AG08395 (cell line): Measurements from ENCODE around the gene SMG1.
"Not testable (repeated sequence)": the region's sequence is repeated elsewhere in the genome, so short reads cannot be mapped to it uniquely, and the experiment has no call there.

ENCODE experiments used
- DNase-seq: peaks from one replicate; pipeline ENCODE4 v3.0.0; 2012; ENCODE audit warnings: mixed read lengths, low spot score

SMG1 gene

DNA sequence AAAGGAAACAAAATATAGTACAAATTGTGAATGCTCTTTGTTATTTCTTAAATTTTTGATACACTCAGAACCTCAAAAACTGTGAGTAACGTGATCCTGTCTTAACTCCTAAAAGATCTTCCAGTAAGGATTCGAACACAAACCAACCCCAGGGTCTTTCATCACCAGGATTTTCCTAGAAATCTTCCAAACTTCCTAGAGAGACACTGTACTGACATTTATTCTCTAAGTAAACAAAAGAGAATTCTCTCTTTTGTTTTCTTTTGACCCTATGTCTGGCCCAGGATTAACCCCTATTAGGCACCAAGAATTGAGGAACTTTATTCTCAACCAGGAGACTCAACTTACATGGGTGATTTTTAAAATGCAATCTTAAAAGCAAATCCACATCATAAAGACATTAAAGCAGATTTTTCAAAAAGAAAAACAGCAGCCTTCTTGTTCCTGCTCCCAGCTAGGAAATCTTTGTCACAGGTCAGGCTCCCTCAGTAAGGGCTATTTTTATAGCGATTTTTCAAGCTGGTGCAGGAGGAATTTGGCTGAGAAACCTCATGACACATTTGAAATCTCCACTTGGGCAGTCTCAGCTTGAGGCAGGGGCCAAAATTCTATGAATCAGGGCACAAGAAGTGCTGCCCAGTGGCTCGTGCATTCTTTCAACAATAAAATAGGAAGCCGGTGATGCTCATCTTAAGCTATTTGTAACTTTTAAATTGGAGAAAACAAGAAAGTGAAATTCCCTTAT, 6.2 kb upstream of the SMG1 start:
- DNase-seq, result peak; percentile 68

DNA sequence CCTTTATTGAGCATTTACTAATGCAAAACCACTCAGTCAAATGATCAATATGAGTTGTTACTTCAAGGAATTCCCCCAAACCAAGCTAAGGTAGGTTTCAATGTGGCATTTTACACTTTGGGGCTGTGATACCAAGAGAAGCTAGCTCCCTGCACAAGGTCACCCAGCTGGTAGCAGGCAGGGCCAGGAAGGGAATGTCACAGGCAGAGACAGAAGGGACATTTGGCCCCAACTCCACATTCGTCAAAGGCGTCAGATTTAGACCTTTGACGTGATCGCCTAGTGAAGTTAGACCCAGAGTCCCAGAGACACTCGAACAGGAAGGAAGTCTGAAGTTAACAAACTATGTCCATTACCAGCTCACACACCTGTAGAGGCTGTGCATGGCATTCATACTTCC, 5.5 kb upstream of the SMG1 start:
- no peak for DNase-seq

DNA sequence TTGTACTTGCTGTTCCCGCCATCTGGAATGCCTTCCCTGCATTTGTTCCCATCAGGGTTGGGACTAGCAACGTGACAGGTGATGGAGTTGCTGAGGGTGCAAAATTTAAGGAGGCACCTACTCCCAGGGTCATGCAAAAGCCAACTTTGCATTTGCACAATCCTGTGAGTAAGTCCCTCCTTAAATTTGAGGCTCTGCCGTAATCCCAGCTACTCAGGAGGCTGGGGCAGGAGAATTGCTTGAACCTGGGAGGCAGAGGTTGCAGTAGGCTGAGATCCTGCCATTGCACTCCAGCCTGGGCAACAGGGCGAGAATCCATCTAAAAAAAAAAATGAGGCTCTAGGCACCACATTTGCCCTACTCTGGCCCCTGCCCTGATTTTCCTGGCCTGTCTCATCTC, 3.9 kb upstream of the SMG1 start:
- DNase-seq, result not testable (repeated sequence)

DNA sequence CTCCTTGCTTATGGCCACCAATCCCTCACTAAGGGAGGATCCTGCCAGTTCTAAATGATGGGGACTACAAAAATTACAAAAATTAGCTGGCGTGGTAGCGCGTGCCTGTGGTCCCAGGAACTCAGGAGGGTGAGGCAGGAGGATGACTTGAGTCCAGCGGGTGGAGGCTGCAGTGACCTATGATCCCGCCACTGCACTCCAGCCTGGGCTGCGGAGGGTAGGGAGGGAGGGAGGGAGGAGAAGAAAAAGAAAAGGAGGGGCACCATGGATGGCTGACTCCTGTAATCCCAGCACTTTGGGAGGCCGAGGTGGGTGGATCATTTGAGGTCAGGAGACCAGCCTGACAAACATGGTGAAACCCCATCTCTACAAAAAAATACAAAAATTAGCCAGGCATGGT, 1.9 kb upstream of the SMG1 start:
- not testable (repeated sequence) for DNase-seq

DNA sequence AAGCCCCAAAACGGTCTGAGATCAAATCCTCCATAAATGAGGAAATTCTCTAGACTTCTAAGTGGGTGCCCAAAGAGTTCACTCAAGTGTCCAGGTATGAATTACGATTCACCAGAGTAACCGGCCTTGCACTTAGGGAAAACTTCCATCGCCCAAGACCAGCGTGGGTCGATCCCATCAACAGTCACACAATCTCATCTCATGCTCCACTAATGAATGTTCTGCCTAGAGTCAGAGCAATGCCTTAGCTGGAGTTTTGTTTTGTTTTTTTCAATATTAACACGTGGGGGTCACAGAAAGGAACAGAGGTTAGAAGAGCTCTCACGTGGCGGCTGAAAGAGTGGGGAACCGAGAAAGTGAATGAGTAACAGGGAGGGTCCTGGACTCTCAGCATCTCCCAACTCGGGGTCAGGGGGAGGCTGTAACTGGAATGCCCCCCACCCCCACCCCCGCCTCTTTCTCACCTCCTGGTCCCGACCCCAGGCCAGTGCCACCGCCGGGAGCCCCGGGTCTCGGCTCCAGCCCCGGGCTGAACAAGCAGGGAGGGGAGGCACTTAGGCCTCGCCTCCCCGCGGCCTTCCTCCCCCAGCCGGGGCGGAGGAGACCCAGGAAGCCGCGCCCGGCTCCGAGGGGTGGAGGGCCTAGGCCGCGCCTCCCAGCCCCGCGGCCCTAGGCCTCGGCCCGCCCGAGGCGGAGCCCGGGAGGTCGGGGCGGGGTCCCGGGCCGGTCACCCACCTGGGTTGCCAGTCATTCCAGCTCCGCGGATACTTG, 808 bp downstream of the SMG1 start:
- DNase-seq, result peak; percentile 7

DNA sequence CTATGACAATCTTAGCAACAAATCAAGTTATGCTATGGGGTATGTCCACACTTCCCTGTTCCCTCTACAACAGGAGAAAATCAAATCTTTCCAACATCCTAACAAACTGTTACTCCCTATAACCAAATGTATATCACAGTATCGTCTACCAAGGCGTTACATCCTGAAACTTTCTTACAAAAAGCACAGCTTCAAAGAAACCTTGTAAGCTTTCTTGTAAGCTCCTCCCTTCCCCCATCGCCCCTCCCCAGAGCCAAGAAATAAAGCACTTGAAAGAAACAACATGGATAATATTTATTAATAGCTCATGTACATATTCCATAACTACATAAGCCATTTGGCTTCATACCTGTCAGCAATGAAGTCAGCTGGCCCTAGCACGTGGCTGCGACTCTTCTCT, 2.3 kb downstream of the SMG1 start:
- not testable (repeated sequence) for DNase-seq

DNA sequence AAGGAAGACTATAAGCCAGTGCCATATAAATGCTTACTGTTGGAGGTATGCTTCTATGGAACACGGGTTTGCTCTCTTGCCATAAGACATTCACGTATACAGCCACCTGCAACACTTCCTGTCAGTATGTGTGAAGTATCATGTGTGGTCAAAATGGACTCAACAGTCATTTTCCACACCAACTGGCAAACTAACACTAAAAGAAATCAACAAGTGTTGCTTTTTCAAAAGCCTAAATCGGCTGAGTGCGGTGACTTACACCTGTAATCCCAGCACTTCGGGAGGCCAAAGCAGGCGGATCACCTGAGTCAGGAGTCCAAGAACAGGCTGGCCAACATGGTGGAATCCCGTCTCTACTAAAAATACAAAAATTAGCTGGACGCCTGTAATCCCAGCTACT, 3.1 kb downstream of the SMG1 start:
- not testable (repeated sequence) for DNase-seq

DNA sequence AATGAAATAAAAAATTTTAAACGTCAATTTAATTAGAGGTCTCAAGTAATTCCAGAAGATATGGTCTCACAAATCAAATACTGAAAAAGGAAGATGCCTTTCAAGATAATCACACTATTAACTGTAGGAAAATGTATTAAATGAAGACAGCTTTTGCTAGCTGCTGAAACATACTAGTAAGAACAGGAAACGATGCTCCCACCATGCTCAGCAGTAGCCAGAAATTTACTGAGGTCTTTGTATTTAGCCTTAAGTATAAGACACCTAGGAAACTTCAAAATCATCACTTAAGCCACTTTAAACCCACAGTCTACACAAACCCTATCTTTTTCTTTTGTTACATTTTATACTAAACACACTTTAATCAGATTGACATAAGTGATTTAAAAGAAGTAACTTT, 16.6 kb downstream of the SMG1 start:
- not testable (repeated sequence) for DNase-seq

DNA sequence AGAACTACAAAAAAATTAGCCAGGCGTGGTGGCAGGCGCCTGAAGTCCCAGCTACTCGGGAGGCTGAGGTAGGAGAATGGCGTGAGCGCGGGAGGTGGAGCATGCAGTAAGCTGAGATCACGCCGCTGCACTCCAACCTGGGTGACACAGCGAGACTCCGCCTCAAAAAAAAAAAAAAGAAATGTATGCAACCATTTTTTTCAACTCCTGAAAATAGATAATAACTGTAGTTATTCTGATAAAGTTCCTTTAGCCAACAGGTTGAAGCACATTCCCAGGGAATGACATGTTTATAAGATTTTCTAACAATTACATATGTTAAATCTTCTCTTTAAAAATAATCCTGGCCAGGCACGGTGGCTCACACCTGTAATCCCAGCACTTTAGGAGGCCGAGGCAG, 17.5 kb downstream of the SMG1 start:
- not testable (repeated sequence) for DNase-seq

DNA sequence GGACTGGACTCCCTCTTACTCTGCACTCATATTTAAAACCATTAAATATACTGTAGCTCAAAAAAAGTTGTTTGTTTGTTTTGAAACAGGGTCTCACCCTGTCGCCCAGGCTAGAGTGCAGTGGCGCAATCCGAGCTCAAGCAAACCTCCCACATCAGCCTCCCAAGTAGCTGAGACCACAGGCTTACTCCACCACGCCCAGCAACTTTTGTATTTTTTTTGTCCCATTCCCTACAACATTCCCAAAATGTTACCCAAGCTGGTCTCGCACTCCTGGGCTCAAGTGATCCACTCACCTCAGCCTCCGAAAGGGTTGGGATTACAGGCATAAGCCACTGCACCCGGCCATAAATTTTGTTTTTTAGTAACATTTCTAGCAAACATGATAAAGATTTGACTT, 23.4 kb downstream of the SMG1 start:
- not testable (repeated sequence) for DNase-seq

DNA sequence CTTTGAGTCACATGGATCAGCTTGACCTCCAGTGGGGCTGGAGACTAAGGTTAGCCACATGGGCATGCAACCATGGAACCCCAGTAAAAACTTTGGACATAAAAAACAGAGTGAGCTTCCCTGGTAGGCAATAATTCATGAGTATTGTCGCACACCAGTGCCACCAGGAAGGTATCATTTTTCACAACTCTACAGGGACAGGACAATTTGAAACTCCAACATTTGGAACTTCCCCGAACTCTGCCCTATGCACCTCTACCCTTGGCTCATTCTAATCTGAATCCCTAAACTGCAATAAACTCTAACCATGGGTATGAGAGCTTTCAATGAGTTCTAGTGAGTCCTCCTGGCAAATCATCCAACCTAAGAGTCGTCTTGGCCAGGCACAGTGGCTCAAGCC, 24.2 kb downstream of the SMG1 start:
- not testable (repeated sequence) for DNase-seq

DNA sequence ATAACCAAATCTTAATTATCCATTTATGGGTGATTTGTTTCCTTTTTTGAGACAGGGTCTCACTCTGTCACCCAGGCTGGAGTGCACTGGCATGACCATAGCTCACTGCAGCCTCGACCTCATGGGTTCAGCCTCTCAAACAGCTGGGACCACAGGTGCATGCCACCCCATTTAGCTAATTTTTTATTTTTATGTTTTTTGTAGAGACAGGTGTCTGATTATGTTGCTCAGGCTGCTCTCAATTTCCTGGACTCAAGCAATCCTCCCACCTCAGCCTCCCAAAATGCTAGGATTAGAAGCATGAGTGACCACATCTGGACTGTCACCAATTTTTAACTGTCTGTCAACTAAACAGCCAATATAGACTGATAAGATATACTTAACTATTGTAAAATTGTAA, 25.0 kb downstream of the SMG1 start:
- DNase-seq, result not testable (repeated sequence)

DNA sequence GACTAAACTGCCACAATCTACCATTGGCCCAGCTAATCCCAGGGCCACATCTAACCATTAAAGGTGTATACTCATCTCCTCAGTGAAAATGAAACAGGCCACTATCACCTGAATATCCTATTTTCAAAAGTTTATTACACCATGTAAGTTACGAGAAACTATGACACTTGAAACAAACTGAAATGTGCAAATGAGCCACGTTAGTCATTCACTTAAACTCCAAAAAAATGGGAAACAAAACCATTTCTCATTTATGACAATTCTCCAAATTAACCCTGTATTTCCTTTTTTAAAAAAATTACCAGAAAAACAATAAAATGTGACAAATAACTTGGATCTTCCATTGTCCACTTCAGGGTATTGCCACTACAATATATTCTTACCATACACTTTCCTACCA, 41.8 kb downstream of the SMG1 start:
- DNase-seq, result not testable (repeated sequence)

DNA sequence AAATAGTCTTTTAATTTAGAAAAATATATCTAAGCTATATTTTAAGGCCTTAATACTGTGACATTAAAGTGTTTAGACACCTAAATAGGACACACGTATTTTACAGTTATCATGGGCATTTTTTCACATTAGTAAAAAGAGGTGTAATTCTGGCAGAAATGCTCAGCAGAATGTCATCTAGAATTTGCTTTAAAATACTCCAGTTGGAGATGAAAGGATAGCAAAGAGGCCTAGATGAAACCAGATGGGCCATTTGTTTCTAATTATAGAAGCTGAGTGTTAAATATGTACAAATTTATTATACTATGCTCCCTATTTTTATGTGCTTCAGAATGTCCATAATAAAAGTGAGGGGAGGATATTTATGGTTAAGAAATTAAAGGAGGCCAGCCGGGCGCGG, 48.5 kb downstream of the SMG1 start:
- DNase-seq, result not testable (repeated sequence)

DNA sequence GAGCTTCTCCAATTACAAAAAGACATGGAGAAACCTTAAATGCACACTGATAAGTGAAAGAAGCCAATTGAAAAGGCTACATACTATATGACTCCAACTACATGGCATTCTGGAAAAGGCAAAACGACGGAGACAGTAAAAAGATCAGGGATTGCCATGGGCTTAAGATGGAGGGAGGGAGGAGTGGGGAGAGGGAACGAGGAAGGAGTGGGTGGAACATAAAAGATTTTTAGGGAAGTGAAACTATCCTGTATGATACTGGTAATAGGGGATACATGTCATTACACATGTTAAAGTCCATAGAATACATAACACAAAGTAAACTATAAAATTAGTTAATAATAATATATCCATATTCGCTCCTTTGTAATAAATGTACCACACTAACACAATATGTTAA, 48.9 kb downstream of the SMG1 start:
- DNase-seq, result not testable (repeated sequence)

DNA sequence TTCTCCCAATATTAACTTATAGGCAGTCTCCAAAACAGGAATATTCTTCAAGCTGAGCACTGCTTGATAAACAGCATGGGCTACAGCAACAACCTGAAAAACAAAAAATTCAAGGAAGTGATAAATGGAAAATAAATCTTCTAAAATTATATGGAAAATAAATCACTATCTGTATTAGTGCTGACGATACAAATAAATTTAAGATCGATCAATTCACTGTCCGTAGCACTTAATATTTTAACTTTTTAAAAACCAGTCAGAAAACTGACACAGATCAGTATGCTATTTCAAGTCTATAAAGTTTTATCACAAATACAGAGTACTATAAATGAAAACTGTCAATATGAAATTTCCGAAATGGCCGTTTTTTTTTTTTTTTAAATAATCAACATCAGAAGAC, 49.9 kb downstream of the SMG1 start:
- not testable (repeated sequence) for DNase-seq

DNA sequence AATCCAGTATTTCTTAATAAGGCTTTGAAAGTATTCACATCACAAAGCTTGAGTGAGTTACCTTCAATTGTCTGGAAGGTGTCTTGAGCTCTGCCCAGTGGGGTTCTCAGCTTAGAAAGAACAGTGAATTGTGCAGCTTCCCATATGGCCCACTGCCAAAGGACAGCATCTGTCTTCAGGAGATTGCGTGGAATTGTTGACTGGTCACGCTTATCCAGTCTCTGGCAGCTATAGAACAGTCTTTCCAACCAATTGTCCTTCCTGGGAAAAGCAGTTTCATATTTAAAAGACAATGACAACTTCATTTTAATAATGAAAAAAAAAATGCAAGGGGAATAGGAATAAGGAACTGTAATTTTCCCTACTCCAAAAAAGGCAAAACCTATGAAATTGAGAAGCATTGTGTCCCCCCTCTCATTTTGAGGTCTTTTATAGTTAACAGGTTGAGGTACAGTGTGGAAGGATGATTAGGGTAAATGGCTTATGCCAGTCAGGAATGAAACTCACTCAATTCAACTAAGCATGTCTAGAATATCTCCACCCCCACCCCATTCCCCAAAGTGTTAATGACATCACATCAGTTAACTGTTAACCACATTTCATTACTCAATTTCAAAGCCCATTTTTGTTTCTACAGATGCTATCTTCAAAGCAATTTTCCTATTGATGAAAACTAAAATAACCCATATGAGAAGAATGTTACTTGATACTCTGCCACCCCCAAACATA, 57.0 kb downstream of the SMG1 start:
- DNase-seq, result not testable (repeated sequence)

DNA sequence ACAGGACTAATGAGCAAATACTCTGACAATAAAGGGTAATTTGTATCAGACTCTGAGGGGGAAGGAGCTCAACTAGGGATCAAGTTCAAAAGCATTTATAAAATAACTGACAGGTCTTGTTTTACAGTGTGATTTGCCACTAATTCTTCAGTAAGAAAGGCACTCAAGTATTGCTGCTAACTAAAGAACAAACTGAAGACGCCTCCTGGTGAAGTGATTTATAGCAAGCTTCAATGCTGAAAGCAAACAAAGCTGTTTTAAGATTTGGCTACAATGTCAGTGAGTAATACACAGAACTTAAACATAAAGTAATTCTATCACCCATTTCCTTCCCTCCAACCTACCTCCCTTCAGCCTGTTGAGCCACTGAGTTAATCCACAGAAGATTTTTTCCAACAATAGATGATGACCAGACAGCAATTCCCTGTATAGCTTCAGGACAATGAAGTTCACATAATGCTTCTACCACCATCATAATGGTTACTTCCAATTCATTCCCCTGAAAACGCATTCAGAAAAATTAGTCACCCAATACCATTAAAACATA, 59.9 kb downstream of the SMG1 start:
- DNase-seq, result not testable (repeated sequence)

DNA sequence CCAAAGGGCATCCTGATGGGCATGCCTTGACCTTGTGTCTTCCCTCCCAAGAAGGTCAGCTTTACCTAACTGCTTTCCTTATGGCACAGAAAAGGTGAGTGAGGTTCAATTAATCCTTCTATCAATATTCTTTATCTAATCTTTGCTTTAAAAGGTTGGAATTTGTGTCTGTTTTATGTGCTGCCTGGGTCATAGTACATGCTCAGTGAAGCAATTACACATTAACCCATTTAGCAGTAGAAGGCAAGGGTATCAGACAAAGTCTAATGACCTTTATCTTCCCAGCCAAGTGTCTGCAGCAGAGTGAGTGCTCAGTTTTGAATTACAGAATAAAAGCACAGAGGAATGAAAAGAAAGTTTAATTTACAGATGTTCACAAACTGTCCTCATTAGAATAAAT, 63.3 kb downstream of the SMG1 start:
- DNase-seq, result not testable (repeated sequence)

DNA sequence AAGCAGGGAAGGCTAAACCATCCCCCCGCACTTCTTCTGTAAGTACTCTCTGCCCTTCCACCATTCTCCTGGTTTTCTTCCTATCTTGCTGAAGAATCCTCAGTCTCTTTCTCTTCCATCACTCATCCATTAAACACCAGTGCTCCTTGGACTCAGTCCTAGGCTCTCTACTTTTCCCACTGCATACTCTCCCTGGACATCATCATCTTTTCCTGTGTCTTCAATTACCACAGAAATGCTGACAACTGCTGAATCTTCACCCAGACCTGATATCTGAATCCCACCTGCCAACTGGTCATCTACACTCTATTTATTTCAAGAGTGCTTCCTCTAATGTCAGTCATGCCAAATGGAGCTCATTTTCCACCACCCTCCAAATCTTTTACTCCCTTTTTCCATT, 71.0 kb downstream of the SMG1 start:
- no peak for DNase-seq

DNA sequence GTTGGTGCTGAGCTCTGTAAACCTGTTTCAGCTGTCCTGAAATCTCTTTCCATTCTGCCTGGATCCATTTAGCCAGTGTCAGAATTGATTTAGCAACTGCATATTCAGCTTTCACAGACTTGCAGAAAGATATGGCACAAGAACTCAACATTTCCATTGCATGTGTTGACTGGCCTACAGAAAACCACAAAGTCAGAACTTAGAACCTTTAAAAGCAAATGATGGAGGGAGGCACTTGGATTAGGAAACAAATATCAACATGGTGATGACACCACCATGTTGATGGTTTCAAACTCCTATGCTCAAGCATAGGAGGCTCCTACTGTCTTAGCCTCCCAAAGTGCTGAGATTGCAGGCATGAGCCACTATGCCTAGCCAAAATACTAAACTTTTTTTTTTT, 72.5 kb downstream of the SMG1 start:
- DNase-seq, result no peak

DNA sequence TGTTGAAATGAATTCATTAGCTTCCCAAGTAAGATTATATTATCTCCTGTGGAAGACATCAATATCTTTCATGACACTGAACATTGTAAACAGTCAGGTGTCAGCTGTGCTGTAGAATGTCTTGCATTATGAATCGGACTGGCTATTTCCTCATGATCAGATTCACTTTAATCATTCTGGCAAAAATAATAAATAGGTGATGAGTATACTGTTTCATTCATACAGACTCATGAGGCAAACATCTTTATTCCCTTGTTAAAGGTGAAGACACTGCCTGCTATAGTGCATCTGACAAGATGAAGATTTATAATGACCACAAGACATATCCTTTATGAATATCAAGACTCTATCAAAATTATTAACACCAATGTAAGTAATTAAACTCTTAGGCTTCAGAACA, 73.6 kb downstream of the SMG1 start:
- no peak for DNase-seq

DNA sequence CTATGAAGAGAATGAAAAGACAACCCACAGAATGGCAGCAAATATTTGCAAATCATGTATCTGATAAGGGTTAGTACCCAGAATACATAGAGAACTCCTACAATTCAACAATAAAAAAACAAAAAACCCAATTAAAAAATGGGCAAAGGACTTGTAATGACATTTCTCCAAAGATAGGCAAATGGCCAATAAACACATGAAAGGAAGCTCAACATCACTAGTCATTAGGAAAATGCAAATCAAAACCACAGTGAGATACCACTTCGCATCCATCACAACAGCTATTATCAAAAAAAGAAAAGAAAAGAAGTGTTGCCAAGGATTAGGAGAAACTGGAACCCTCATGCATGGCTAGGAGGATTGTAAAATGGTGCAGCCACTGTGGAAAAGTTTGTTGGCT, 79.8 kb downstream of the SMG1 start:
- DNase-seq, result no peak
